HG02763 (cell line): ENCODE results near the gene FGF19.

Source experiments
- ATAC-seq: cut with Tn5 transposase; IDR thresholded peaks from one replicate; pipeline ENCODE4 v1.9.1; 2021; ENCODE audit warnings: mild to moderate bottlenecking, moderate library complexity; ENCODE audit not compliant: unreplicated experiment

The FGF19 gene

DNA sequence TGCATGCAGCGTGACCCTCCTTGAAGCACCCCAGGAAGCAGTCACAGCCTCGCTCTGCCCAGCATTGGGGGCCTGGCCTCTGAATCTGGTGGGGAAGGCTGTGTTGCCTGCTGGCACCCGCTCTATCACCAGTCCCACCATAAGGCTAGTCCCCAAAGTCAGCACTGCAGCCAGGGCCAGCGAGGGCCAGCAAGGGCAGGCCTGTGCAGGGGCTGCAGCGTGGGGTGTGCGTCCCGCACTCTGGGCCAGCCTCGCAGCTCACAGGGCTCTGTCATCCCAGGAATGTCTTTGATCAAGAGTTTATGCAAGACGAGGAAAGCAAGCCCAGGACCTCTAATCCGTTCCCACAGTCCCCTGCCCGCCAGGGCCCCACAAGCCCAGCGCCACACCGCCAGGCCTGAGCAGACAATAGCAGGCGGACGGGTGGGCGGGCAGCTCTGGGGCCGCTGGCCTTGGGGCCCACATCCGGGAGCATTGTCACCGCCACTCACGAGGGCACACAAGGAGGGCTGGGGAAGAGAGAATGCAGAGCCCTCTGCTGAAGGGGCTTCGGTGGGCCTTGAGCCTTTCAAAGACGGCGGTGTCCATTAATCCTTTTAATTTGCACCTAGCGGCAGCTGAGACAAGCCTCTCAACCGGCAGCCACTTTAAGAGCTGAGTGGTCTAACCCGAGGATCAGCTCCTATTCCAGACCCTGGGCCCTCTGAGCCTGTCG, 45.8 kb downstream of the FGF19 start:
- ATAC-seq, result no peak

DNA sequence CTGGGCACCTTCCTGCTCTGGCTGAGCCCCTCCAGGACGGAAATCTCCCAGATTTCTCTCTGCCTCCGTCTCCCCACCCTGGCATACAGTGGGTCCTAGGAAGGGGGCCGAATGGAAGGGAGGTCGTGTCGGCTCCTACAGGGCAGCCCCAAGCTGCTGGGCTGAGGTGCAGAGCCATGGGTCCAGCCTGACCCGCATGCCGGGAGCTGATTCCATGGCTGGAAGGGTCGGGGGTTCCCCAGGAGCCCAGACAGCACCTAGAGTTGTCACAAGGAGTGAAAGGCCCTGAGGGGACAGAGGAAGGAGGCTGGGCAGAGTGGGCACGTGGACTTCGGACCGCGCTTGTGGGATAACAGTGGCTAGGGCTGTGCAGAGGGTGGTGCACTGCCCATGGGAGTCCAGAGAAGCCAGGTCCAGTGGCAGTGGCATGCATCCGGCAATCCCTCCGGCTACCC, 46.3 kb downstream of the FGF19 start:
- ATAC-seq, result no peak

DNA sequence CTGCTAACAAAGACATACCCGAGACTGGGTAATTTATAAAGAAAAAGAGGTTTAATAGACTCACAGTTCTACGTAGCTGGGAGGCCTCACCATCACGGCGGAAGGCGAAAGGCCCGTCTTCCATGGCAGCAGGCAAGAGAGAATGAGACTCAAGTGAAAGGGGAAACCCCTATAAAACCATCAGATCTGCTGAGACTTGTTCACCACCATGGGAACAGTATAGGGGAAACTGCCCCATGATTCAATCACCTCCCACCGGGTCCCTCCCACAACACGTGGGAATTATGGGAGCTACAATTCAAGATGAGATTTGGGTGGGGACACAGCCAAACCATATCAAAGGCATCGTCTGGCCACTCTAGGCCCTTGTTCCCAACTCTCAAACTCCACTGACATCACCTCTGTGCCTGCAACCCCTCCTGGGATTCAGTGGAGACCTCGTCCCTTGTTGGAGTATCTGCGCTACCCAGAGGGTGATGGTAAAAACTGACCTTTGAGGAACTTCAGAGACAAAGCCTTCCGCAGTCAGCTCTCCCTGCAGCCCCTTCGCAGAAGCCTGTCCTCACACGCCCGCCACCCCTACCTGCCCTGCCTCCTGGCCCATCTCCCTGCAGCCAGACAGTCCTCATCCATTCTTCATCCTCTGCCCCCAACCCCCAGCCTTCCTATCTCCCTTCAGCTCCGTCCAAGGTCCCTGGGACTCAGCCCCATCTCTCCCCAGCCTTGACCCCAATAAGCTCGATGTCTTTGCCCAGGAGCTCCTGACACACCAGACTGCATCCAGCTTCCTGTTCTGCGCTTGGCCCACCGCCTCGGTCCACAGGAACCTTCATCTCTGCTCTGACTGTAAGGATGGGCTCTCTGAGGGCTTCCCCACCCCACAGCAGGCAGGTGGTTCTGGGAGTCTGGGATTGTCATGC, 47.0 kb downstream of the FGF19 start:
- ATAC-seq, result no peak

DNA sequence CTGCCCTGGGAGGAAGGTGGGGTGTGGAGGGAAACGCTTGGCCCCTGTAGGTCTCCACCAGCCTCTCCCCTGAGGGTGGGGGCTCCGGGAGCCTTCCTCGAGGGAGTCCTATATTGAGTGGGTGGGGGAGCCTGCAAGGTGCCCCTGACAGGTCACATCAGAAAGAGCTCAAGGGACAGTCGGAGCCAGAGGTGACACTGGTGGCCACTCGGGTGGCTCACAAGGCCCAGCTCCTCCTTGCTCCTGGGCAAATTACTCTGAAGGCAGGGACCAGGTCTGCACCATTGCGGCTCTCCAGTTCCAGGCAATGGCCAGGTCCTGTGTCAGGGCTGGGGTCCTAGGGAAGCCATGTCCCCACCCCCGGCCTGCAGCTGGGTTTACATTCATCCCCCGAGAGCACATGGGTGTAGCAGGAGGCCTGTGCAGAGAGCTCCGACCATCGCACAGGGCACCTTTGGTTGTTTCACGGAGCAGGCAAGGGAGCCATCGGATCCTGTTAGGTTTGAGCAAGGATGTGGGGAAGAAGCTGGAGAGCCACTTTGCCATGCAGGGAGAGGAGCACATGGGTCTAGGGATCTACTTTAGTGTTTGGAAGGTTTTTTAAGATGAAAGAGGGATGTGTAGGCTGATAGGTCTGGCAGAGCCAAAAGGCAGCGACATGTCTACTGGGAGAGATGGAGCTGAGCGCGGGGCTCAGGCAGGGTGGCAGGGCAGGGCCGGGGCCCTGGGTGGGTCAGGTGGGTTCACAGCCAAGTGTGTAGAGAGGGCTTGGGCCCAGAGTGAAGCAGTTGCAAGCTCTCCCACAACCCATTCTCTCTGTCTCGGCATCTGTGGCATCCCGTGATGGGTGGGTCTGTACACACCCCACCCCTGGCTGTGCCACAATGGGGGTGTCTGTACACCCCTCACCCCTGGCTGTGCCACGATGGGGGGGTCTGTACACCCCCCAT, 48.1 kb downstream of the FGF19 start:
- no peak for ATAC-seq

DNA sequence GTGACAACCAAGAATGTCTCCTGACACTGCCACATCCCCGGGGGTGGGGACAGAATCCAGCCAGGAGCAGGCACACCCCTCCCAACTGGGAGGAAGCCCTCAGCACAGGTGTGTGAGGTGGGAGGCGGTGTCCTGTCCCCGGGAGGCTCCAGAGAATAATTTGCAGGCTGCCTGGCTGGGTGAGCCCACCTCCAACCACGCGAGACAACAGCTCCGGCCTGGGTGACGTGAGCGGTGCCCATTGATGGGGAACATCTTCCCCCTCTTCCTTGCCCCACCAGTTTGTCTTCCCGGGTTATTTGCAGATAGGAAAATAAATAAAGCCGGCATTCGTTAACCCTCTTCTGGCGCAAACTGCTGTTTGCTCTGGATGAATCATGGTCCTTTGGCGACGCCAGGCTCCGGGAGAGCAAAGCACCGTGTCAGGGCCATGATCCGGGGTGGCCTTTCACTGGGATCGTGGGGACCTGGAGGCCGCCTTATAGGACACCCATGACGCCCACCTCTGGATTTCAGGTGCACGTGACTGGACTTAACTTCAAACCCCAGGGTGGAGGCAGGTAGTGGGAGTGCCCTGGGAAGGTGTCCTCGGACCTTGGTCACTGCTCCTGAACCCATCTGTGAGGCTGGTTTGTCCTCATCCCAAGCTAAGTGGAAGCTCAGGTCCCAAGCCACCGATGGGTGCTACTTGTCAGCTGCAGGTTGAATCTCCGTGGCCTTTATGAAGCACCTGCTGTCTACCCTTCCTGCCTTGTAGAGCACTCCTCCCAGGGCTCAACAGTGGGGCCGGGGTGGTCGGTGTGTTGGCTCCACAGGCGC, 49.0 kb downstream of the FGF19 start:
- no peak for ATAC-seq

DNA sequence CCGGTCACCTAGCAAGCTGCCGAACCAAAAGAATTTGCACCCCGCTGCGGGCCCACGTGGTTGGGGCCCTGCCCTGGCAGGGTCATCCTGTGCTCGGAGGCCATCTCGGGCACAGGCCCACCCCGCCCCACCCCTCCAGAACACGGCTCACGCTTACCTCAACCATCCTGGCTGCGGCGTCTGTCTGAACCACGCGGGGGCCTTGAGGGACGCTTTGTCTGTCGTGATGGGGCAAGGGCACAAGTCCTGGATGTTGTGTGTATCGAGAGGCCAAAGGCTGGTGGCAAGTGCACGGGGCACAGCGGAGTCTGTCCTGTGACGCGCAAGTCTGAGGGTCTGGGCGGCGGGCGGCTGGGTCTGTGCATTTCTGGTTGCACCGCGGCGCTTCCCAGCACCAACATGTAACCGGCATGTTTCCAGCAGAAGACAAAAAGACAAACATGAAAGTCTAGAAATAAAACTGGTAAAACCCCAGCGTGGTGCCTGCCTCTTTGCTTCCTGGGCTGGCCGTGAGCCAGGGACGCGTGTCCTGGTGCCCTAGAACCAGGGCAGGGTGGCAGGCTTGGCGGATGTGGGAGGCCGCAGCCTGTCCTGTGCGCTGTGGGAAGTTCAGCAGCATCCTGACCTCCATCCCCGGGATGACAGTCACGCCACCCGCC, 49.7 kb downstream of the FGF19 start:
- ATAC-seq, result no peak

DNA sequence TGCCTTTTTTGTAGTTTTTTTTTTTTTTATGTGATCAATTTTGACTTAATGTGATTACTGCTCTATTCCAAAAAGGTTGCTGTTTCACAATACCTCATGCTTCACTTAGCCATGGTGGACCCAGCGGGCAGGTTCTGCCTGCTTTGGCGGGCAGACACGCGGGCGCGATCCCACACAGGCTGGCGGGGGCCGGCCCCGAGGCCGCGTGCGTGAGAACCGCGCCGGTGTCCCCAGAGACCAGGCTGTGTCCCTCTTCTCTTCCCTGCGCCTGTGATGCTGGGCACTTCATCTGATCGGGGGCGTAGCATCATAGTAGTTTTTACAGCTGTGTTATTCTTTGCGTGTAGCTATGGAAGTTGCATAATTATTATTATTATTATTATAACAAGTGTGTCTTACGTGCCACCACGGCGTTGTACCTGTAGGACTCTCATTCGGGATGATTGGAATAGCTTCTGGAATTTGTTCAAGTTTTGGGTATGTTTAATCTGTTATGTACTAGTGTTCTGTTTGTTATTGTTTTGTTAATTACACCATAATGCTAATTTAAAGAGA, 50.3 kb downstream of the FGF19 start:
- no peak for ATAC-seq

DNA sequence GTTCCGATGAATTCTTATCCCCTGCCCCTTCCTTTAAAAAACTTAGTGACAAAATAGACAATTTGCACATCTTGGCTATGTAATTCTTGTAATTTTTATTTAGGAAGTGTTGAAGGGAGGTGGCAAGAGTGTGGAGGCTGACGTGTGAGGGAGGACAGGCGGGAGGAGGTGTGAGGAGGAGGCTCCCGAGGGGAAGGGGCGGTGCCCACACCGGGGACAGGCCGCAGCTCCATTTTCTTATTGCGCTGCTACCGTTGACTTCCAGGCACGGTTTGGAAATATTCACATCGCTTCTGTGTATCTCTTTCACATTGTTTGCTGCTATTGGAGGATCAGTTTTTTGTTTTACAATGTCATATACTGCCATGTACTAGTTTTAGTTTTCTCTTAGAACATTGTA, 50.8 kb downstream of the FGF19 start:
- no peak for ATAC-seq

DNA sequence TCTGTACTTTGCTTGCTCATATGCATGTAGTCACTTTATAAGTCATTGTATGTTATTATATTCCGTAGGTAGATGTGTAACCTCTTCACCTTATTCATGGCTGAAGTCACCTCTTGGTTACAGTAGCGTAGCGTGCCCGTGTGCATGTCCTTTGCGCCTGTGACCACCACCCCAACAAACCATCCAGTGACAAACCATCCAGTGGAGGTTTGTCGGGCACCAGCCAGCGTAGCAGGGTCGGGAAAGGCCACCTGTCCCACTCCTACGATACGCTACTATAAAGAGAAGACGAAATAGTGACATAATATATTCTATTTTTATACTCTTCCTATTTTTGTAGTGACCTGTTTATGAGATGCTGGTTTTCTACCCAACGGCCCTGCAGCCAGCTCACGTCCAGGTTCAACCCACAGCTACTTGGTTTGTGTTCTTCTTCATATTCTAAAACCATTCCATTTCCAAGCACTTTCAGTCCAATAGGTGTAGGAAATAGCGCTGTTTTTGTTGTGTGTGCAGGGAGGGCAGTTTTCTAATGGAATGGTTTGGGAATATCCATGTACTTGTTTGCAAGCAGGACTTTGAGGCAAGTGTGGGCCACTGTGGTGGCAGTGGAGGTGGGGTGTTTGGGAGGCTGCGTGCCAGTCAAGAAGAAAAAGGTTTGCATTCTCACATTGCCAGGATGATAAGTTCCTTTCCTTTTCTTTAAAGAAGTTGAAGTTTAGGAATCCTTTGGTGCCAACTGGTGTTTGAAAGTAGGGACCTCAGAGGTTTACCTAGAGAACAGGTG, 51.8 kb downstream of the FGF19 start:
- no peak for ATAC-seq

DNA sequence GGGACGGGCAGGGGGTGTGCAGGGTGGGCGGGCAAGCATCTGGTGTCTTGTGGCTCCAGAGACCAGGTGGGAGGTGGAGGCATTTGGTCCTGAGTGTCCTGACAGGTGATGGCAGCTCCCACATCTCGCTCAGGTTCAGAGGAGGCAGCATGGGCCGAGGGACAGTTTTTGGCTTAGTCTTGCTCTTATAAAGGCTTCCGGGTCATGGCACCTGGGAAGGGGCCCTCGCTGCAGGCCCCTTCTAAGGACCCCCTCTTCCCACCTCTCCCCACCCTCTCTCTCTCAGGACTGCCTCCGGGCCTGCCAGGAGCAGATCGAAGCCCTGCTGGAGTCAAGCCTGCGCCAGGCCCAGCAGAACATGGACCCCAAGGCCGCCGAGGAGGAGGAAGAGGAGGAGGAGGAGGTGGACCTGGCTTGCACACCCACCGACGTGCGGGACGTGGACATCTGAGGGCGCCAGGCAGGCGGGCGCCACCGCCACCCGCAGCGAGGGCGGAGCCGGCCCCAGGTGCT, 52.9 kb downstream of the FGF19 start:
- ATAC-seq, result no peak

DNA sequence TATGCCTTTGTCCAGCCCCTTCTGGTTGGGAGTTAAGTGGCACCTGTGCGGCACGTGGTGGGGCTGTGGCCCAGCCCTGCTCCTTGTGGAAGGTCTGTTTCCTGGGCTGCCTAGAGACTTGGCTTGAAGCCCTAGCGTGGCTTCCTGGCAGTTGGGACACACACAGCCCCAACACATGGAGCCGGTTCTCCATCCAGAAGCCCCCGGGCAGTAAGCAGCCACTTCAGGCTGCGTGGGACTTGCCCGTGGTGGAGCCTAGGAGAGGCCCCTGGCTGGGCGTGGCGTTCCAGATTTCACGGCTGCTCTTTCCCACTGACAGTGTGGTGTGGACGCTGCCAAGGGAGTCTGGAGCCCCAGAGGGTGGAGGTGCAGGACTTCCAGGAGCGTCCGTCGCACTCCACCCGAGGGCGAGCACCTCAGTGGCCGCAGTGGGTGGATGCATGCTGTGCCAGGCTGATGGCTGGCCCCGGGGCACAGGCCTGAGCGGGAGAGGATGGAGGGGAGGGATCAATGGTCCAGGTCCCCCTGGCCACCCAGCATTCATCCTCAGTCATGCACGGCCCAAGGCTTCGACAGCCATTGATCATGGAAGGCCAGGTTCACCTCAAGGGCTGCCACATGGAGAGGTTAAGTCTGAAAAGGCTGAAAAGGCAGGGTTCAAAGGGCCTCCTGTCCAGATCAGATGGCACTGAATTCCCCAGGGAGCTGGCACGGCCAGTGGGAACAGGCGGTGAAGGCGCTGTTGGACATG, 53.6 kb downstream of the FGF19 start:
- ATAC-seq, result no peak

DNA sequence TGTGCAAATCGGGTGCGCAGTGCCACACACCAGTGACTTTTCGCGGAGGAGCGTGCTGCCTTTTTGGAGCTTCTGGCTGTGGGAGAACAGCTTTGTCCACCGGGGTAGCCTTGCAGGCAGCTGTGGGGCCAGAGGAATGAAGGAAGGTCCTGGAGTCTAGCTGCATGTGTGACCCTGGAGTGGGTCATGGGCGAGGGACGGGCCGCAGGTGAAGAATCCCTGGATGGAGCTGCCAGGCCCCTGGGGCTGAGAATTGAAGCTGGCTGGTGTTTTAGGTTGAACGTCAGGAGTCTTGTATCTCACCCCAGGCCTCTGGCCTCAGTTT, 54.3 kb downstream of the FGF19 start:
- ATAC-seq, result no peak

DNA sequence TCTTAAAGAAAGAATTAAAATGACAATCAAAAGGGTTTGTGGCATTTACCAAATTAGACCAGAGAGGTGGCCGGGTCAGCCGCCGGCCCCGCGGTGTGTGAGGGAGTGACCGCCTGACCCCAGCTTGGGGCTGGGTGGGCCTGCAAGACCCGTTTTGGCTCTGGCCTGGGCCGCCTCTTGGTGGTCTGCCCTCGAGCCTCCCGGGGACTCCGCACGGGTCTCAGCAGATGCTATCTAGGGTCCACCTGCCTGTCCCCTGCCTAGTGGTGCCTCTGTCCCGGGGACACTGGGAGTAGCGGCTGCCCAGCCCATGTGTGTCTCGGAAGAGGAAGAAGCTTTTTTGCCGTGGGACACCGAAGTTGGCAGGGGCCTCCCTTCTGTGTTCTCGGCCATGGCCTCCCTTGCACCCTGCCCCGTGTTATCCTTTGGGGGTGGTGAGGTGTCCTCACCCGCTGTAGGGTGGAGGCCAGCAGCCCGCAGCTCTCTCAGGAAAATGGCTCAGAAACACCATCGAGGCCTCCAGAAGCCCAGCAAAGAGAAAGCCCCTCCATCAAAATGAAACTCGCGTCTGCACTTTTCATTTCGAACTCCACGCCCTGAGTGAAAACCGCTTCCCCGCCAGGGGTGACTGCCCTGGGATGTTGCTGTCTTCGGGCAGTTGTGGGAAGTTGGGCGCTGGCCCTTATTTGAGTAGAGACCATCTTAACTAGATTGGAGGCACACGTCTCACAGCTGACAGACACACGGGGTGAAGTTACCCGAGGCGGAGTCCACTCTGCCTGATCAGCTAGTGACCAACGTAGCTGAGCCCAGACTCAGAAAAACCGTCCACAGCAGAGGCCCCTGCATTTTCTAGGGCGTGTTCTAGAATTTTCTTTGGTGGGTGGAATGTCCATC, 54.9 kb downstream of the FGF19 start:
- no peak for ATAC-seq
